Activated CD4-positive, CD25-positive, alpha-beta regulatory T cell (primary cell): Measurements from ENCODE around the gene MBD3.
"Not testable (repeated sequence)": the region's sequence is repeated elsewhere in the genome, so short reads cannot be mapped to it uniquely, and the experiment has no call there.

Experiments used
- DNase-seq, 4 experiments: peaks; one replicate each; lab custom pipeline; 2025; lab: John Stamatoyannopoulos, UW

The MBD3 gene

DNA sequence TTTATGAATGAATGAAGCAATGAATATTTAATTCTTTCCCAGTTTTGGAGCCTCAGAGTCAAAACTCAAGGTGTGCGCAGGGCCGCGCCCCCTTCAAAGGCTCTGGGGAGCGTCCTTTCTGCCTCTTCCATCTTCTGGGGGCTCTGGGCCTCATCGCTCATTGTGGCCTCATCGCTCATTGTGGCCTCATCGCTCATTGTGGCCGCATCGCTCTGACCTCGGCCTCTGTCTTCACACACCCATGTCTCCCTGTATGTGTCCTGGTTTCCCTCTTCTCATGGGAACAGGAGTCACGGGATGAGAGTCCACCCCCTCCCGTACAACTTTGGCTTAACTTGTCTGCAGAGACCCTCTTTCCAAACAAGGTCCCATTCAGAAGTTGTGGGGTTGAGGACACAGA, 21.3 kb downstream of the MBD3 start:
- DNase-seq, result no peak

DNA sequence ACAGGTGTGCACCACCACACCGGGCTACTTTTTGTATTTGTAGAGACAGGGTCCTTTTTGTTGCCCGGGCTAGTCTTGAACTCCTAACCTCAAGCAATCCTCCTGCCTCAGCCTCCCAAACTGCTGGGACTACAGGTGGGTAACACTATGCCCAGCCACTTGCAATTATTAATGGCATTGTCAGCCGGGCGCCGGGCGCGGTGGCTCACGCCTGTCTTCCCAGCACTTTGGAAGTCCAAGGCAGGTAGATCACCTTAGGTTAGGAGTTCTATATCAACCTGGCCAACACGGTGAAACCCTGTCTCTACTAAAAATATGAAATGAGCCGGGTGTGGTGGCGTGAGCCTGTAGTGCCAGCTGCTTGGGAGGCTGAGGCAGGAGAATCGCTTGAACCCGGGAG, 21.8 kb downstream of the MBD3 start:
- no peak for DNase-seq

DNA sequence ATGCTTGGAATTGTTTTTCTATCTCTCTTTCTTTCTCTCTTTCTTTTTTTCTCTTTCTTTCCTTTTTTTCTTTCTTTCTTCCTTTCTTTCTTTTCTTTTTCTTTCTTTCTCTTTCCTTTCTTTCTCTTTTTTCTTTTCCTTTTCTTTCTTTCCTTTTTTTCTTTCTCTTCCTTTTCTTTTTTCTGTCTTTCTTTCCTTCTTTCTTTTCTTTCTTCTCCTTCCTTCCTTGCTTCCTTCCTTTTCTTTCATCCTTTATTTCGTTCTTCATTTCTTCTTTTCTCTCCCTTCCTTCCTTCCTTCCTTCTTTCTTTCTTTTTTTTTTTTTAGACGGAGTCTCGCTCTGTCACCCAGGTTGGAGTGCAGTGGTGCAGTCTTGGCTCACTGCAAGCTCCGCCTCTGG, 22.7 kb downstream of the MBD3 start:
- DNase-seq, result no peak

DNA sequence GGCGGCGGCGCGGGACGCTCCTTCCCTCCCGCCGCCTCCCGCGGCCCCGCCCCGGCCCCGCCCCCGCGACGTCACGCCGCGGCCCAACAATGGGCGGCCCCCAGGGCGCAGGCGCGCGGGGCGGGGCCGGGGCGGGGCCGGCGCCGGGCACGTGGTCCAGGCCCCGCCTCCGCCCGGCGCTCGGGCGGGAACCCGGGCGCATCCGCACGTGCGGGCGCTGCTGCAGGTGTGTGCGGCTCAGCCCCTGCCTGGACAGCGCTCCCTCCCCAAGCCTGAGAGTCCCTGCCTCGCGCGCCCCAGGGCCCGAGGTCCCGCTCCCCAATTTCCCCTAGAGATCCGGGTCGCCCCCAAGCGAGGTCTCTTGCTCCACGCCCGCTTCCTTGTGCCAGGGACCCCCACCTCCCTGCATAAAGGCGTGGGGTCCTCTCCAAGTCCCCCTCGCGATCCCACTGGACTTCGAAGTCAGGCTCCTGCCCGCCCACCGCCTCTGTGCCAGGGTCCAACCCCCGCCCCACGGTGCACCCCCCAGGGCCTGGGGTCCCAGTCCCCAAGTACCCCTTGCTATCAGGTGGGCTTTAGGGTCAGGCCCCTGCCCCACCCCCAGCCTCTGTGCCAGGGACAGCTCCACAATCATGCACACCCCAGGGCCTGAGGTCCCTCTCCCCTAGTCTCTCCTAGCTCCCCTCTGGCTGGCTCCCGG, 24.2 kb downstream of the MBD3 start, which contains the start of gene MEX3D:
TSS of gene MEX3D (minus strand) at position 6 of the 700 bp plus-strand sequence. CDS start 267 bp downstream, outside the sequence.
- DNase-seq, result peak; percentile 62 to 80 (median 72)

DNA sequence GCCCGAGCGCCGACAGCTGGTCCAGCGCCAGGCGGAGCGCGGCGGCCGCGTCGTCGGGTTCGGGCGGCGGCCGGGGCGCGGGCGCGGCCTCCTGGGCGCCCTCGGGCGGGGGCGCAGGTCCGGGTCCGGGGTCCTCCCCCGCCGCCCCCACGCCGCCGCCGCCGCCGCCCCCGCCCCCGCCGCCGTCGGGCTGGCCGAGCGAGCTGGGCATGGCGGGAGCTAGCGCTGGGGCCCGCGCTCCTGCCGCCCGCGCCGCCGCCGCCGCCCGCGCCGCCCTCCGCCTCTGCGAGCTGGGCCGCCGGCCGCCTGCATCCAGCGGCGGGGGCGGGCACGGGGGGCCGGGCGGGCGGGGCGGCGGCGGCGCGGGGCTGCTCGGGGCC, 24.8 kb downstream of the MBD3 start:
- DNase-seq, result no peak

DNA sequence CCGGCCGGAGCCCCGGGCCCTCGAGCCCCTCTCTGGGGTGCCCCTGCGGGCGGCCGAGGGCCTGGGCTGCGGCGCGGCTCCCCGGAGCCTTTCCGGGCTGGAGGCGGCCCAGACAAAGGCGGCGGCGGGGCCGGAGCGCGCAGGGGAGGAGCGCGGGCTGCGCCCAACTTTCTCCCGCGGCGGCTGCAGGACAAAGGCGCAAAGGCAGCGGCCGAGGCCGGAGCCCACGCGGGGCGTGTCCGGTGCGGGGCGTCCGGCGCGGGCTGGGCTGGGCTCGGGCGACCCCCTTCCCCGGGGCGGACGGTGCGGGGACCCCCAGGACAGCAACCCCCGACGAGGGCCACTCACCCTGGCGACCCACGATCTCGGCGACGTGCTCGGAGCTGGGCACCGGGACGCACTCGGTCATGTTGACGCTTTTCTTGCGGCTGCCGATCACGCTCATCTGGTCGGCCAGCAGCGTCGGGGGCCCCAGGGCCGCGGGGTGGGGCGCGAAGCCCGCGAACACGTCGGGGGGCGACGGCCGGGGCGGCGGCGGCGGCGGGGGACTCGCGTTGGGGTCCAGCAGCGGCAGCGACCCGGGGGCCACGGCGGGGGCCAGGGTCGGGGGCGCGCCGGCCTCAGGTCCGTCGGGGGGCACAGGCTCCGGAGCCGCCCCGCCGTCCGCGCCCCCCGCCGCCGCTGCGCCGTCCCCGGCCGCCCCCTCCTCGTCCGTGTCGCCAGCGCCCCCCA, 25.4 kb downstream of the MBD3 start:
- DNase-seq, result no peak

DNA sequence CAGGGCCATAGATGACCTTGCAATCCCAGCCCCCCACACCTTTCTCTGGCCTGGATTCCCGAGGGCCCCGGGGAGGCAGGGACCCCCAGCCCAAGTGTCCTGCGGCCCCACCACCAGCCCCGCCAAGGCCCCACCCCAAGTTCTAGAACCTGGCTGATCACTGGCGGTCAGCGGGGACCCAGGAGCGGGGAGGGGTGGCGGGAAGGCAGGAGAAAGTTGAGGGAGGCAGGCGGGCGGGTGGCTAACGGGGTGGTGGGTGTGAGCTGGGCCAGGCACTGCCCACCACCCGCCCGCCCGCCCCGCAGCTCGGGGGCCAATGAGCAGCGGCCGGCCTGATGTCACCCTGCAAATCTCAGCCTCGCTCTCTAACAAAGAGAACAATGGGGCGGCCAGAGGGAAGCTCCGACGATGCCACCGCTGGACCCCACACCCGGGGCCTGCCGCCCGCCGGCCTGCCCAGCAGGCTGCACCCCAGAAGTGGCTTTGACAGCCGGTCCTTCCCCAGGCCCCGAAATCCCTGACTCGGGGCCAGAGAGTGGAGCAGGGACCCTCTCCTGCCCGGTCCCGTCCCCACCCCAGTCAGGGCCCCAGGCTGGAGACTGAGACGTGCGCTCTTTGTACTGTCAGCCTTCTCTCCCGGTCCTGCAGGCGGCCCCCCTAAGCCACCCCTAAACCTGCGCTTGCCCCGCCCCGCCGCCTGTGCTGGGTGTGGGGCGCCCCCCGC, 26.1 kb downstream of the MBD3 start:
- DNase-seq, result no peak

DNA sequence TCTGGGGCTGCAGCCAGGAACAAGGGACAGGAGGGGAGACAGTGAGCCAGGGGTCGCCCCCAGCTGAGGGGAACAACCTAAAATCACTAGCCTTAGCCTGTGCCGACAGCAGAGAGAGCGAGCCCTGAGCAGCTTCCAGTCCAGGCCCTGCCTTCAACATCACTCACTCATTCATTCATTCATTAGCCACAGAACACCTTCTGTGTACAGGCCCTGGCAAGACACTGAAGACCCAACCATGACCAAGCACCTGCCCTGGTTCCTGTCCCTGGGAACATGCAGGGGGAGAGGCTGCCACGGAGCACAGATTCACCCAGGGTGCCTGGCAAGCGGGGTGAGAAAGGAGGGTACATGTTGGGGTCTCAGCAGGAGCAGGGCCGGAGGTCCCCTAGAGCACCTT, 29.4 kb downstream of the MBD3 start:
- DNase-seq, result no peak

DNA sequence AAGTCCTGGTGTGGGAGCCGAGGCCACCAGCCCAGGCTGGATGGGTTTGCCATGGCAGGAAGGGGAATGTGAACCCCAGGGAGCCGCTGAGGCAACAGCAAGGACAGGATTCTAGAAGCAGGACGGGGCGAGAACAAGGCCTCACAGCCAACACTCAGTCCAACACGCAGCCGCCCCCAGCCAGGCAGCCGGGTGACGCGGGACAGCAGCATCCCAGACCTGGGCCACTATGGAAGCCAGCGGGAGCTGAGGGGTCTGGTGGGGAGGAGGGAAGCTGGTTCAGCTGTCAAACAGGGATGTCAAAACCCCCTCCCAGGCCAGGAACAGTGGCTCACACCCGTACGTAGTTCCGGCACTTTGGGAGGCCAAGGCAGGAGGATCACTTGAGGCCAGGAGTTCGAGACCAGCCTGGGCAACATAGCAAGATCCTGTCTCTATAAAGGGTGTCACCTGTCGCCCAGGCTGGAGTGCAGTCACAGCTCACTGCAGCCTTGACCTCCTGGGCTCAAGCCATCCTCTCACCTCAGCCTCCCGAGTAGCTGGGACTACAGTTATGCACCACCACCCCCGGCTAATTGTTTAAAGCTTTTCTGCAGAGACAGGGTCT, 31.3 kb downstream of the MBD3 start:
- DNase-seq, result no peak

DNA sequence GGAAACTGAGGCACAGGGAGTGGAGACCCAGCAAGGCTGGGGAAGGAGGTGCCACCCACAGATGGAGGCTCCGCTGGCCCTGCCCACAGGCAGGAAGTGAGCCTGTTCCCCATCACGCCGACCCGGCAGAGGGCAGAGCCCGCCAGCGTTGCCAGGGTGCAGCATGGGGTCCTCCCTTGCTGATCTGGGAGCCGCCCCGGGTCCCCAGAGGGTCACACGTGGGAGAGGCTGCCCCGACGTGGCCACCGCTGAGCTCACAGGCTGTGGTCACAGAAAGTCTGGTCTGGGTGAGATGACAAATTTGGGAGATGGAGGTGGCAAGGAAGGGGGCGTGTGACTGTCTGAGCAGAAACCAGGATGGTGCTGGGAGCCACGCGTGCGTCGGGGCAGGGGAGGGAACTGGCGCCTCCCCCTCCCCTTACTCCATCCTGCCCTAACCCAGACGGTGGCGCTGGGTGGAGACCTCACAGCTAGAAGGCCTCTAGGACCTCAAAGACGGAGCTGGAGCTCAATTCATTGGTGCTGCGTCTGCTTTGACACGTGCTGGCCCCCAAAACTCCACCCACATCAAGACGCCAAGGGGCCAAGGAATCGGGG, 32.3 kb downstream of the MBD3 start:
- DNase-seq, result no peak

DNA sequence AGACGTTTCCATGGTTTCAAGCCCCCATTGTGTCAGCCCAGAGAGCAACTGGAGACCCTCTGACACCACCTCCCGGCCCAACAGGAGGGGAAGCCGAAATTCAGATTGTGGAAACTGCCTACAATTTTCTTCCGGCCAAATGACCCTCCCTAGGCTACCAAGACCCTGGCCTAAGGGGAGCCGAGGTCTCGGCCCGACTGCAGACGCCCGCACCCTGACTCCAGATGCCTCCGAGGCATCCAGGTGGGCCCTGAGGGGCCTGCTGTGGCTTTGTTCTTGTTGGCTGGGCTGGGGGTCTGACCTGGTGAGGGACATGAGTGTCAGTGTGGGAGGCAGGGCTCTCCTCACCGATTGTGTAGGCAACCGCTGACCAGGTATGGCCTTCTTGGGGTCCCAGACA, 34.1 kb downstream of the MBD3 start:
- no peak for DNase-seq

DNA sequence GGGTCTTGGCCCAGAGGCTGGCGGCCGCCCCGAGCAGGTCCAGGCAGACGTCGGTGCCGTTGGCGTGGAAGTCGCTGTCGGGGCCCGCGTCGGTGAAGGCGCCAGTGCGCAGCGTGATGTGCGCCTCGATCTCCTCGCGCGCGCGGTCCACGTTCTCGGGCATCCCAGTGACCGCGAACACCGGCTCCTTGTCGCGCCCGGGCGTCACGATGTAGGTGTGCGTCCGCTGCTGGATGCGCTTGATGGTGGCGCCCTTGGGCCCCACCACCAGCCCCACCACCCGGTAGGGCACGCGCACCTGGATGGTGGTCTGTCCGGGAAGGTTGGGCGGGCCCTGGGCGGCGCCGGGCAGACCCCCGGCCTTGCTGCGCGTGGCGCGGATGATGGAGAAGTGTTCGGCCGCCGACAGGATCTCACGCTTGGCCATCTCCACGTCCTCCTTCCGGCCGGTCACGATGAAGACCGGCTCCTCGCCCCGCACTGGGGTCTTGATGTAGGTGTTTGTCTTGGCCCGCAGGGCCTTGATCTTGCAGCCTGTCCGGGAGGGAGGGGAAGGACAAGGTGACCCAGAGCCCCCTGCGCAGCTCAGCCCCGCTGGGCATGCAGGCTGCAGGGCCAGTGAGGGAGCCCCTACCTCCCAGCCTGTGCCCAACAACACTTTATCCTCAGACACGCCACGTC, 36.1 kb downstream of the MBD3 start:
- DNase-seq, result no peak

DNA sequence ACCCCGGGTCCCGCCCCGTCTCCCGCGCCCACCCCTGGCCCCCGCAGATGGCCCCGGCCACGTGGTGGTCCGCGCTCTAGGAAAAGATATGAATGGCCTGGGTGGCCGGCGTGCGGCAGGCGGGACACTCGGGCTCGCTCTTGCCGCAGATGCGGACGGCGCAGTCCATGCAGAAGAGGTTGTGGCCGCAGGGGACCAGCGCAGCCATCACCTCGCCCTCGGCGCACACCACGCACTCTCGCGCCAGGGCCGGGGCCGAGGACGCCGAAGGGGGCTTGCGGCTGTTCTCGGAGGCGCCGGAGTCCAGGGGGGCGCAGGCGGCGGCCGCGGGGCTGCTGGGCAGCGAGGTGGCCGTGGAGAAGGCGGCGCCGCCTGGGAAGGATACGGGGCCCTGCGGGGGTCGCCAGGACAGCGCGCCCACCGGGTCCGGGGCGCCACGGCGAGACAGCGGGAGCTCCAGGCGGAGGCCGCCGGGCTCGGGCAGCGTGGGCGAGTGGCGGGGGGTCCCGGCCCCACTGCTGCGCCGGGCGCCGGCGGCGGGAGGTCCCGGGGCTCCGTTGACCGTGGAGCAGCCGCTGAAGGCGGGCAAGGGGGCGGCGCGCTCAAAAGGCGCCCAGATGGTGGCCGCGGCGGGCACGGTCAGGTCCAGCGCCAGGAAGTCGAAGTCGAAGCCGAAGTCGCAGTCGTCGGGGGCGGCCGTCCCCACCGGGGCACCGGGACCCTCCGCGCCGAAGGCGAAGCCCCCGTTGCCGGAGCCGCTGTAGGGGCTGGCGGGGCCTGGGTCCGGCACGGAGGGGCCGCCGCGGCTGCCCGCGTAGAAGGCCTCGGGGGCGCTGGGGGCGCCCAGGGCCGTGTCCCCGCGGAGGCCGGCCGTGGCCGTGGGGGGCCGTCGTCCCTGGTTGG, 36.9 kb downstream of the MBD3 start:
- no peak for DNase-seq

DNA sequence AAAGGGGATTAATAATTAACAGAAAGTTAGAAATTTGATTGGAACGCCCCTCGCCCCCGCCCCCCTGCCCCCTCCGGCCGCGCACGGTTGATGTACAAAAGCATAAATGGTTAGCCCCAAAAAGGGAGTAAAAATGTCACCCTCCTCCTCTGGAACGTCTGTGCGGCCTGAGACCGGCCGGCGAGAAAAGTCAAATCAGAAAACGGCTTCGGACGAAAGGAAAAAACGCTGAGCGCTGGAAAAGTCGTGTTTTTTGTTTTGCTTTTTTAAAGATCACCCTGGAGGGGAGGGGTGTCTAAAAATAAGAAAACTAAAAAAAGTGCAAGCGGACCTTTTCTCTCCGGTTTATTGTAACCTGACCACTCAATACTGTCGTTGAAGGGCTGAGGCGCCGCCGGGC, 37.7 kb downstream of the MBD3 start:
- DNase-seq, result no peak

DNA sequence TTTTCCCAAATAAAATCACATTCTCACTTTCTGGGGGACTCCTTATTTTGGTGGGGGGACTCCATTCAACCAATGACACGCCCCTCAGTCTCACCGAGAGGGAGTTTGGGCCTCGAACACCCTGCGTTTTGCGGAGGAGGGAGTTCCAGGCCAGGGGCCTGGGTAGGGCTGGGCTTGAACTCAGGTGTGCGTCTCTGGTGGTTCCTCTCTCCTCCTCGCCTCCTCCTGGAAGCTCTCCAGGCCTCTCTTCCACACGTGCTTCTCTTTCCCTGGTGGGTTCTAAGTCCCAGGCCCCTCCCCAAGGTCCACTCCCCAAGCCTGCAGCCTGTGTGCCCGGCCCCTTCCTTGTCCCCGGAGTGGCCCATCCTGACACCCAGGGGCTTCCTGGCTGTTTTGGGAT, 39.2 kb downstream of the MBD3 start:
- DNase-seq, result no peak

DNA sequence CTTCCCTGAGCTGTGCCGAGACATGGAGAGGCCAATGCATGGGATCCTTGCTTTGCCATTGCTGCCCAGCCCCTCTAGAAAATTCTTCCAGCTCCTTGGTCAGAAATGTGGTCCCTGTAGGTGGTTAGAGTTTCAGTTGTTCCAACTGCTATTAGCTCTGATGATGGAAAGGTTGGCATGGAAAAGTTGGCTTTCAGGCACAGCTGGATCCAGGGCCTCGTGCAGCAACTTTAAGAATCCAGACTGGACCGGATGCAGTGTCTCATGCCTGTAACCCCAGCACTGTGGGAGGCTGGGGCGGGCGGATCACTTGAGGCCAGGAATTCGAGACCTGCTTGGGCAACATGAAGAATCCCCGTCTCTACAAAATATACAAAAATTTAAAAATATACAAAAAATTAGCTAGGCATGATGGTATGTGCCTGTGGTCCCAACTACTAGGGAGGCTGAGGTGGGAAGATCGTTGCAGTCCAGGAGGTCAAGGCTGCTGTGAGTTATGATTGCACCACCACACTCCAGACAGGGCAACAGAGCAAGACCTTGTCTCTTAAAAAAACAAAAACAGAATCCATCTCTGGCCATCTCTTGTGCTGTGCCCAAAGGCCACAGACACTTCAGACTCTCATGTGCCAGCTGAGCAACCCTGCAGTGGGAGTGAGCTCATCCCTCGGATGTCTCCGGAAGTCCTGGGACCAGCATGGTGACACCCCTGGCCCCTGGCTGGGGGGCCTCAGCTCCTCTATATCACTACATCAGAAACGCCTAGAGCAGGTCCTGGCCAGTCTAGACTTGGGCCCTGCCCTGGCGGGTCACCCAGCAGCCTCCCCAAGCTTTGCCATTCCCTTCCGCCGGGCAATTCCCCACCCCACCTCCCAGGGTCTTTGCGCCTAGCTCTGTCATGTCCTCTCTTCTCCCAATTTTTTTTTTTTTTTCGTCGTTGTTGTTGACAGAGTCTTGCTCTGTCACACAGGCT, 41.3 kb downstream of the MBD3 start:
- DNase-seq, result no peak

DNA sequence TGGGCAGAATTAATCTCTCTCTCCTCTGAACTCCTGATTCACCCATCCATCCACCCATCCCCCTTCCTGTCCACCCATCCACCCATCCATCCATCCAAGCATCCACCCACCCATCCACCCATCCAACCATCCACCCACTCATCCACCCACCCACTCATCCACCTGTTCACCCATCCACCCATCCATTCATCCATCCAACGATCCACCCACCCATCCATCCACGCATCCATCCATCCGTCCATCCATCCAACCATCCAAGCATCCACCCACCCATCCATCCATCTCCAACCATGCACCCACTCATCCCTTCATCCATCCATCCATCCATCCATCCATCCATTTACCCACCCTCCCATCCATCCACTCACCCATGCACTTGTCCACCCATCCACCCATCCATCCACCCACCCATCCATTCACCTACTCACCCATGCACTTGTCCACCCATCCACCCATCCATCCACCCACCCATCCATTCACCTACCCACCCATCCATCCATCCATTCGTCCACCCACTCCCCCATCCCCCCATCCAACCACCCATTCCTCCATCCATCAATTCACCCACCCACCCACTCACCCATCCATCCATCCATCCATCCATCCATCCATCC, 43.2 kb downstream of the MBD3 start:
- DNase-seq, result no peak

DNA sequence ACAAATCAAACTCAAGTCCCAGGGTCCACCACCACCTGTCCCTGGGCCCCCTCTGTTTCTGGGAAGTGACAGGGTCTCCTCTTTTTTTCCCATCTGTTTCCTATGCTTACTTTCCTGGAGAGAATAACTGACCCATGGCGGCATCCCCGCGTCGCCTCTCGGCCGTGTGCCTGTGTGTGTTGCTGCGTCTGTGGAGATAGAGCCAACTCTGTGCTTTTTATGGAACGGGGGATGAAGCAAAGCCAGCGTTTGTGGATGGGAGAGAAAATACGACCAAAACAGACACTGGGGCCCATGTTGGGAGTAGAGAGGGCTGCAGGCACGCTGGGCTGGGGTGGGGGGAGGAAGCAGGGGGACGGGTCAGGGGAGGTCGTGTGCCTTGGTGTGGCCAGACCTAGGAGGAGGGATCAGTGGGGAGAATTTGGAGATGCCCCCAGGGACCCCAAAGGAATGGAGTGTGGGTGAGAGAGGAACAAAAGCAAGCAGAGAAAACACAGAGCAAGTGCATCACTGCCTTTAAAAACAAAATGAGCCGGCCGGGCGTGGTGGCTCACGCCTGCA, 52.2 kb downstream of the MBD3 start:
- DNase-seq, result no peak

DNA sequence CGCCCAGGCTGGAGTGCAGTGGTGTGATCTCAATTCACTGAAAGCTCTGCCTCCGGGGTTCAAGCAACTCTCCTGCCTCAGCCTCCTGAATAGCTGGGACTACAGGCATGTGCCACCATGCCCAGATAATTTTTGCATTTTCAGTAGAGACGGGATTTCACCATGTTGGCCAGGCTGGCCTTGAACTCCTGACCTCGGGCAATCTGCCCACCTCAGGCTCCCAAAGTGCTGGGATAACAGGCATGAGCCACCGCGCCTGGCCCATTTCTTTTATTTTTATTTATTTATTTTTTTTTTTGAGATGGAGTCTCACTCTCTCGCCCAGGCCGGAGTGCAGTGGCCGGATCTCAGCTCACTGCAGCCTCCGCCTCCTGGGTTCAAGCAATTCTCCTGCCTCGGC, 52.9 kb downstream of the MBD3 start:
- not testable (repeated sequence) for DNase-seq
